PC-3 (cell line): ENCODE data around the gene MVK. TPM values are rescaled to one million over a fixed set of nuclear protein-coding genes. Genes with fewer than 3 reads are reported as not detected.

Experiments used
- ATAC-seq: fragments of 200-7000 bp; cut with Tn5 transposase; 2 replicates; pipeline ENCODE4 v1.9.1; 2020; ENCODE audit warnings: mild to moderate bottlenecking, moderate library complexity
- BruUV-seq: library from RNA; stranded (reverse); fragments of 400-500 nt; replicated peaks from 2 replicates; lab custom pipeline; 2021; lab: Mats Ljungman, UMichigan
- CTCF ChIA-PET: fragments of 300-600 bp; sonication (Branson Sonifier 250); formaldehyde crosslinking; loops from one replicate; lab custom pipeline; 2022; ENCODE audit warnings: antibody characterized with exemption; lab: Charles Lee
- POLR2A ChIA-PET: fragments of 300-600 bp; sonication (Branson Sonifier 250); formaldehyde crosslinking; loops from one replicate; lab custom pipeline; 2022; ENCODE audit warnings: antibody characterized with exemption; ENCODE audit not compliant: unreplicated experiment; lab: Charles Lee
- DNase-seq: peaks from one replicate; pipeline ENCODE4 v3.0.0-alpha.2; 2015
- H2AFZ ChIP-seq: fragments of 300-600 bp; sonication (generic); 2 replicates; pipeline ENCODE4 v1.6.0; 2016; ENCODE audit warnings: antibody characterized with exemption, low read length
- H3F3A ChIP-seq: fragments of 300-600 bp; sonication (generic); one replicate; pipeline ENCODE4 v1.6.0; 2017; ENCODE audit warnings: antibody characterized with exemption, low read length, control low read depth, mild to moderate bottlenecking; ENCODE audit not compliant: unreplicated experiment
- H3K27ac ChIP-seq: fragments of 300-600 bp; sonication (generic); 2 replicates; pipeline ENCODE4 v1.5.1; 2016; ENCODE audit warnings: mild to moderate bottlenecking, low read length
- H3K27me3 ChIP-seq: fragments of 300-600 bp; sonication (generic); 2 replicates; pipeline ENCODE4 v1.6.1; 2016; ENCODE audit warnings: low read length, mixed read lengths
- H3K36me3 ChIP-seq: fragments of 300-600 bp; sonication (generic); 2 replicates; pipeline ENCODE4 v1.6.1; 2016; ENCODE audit warnings: low read depth, mixed run types, low read length, mixed read lengths
- H3K4me1 ChIP-seq: fragments of 300-600 bp; sonication (generic); 2 replicates; pipeline ENCODE4 v1.5.1; 2016; ENCODE audit warnings: low read length; ENCODE audit not compliant: insufficient read depth
- H3K4me2 ChIP-seq: fragments of 300-600 bp; sonication (generic); 2 replicates; pipeline ENCODE4 v1.6.0; 2016; ENCODE audit warnings: low read length
- H3K4me3 ChIP-seq: fragments of 300-600 bp; sonication (generic); 2 replicates; pipeline ENCODE4 v1.5.1; 2016; ENCODE audit warnings: mild to moderate bottlenecking, low read length, mixed read lengths
- H3K79me2 ChIP-seq: fragments of 300-600 bp; sonication (generic); 2 replicates; pipeline ENCODE4 v1.6.1; 2017; ENCODE audit warnings: low read length, mixed read lengths
- H3K9ac ChIP-seq: fragments of 300-600 bp; sonication (generic); 2 replicates; pipeline ENCODE4 v1.6.0; 2016; ENCODE audit warnings: mild to moderate bottlenecking, low read length
- H3K9me2 ChIP-seq: fragments of 300-600 bp; sonication (generic); replicated peaks from 2 replicates; pipeline ENCODE4 v1.6.1; 2016; ENCODE audit warnings: mixed run types, low read length, mixed read lengths
- H3K9me3 ChIP-seq: fragments of 300-600 bp; sonication (generic); 2 replicates; pipeline ENCODE4 v1.6.1; 2016; ENCODE audit warnings: low read length, mixed read lengths
- H4K20me1 ChIP-seq: fragments of 300-600 bp; sonication (generic); 2 replicates; pipeline ENCODE4 v1.6.1; 2016; ENCODE audit warnings: low read length, mixed read lengths
- EZH2 ChIP-seq: fragments of 300-600 bp; sonication (generic); IDR thresholded peaks from one replicate; pipeline ENCODE4 v1.6.1; 2017; ENCODE audit warnings: antibody characterized with exemption, mild to moderate bottlenecking, low read length; ENCODE audit not compliant: unreplicated experiment
- EZH2phosphoT487 ChIP-seq: fragments of 300-600 bp; sonication (generic); IDR thresholded peaks from 2 replicates; pipeline ENCODE4 v1.6.1; 2018; ENCODE audit warnings: mild to moderate bottlenecking, antibody characterized with exemption, low read length, borderline replicate concordance
- intact Hi-C: fragments of 100-400 bp; cut with micrococcal nuclease; formaldehyde crosslinking; loops from 2 replicates; pipeline ENCODE4 v1.9.0; 2023
- total RNA-seq: library from RNA; depleted of rRNA; stranded (reverse); fragments of >200 nt; gene quantifications from 2 replicates; pipeline ENCODE4 v1.2.3, GENCODE V29; 2014
- TF ChIP-seq, protein P1 (sequence below): fragments of 300-600 bp; sonication (generic); conservative IDR thresholded peaks from 2 replicates; pipeline ENCODE4 v1.5.1; 2017; ENCODE audit warnings: antibody characterized with exemption, low read depth, mild to moderate bottlenecking, low read length

Gene MVK
- total RNA-seq, 1 experiment from 2014 or later: 47.8 TPM

DNA sequence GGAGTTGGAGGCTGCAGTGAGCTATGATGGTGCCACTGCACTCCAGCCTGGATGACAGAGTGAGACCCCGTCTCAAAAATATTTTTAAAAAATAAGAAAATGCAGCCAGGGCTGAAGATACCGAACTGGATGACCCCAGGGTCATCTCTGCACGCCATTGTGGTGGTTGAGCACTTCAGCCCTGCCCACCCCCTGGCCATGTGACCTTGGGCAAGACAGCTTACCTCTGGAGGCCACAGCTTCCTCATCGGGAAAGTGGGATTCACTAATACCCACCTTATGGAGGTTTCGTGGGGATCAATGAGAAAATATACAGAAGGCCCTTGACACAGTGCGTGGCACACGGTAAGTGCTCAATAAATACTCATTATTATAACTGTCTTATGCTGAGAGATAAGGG lies 25.5 kb downstream of the MVK start:
- Histone ChIP-seq H3F3A (no peaks in the 10 kb centered on the region), H4K20me1 (no peaks in the 10 kb centered on the region), H3K79me2 (no peaks in the 10 kb centered on the region), H2AFZ (no peak overlapping the region), H3K4me2 (no peak overlapping the region), H3K36me3 (no peaks in the 10 kb centered on the region), H3K27me3 (no peaks in the 10 kb centered on the region), H3K4me1 (no peaks in the 10 kb centered on the region), H3K9ac (no peak overlapping the region), H3K9me2 (no peaks in the 10 kb centered on the region), H3K9me3 (no peaks in the 10 kb centered on the region), H3K4me3 (no peak overlapping the region), H3K27ac (no peak overlapping the region)
- DNase-seq: no peak
- POLR2A ChIA-PET: no interaction called here
- TF ChIP-seq EZH2phosphoT487: no peak
- TF ChIP-seq, protein P1, sequence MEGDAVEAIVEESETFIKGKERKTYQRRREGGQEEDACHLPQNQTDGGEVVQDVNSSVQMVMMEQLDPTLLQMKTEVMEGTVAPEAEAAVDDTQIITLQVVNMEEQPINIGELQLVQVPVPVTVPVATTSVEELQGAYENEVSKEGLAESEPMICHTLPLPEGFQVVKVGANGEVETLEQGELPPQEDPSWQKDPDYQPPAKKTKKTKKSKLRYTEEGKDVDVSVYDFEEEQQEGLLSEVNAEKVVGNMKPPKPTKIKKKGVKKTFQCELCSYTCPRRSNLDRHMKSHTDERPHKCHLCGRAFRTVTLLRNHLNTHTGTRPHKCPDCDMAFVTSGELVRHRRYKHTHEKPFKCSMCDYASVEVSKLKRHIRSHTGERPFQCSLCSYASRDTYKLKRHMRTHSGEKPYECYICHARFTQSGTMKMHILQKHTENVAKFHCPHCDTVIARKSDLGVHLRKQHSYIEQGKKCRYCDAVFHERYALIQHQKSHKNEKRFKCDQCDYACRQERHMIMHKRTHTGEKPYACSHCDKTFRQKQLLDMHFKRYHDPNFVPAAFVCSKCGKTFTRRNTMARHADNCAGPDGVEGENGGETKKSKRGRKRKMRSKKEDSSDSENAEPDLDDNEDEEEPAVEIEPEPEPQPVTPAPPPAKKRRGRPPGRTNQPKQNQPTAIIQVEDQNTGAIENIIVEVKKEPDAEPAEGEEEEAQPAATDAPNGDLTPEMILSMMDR: no peak
- TF ChIP-seq EZH2: no peak
- no peak for ATAC-seq
- intact Hi-C loops: no loop called here
- BruUV-seq: no TSS peak
- CTCF ChIA-PET: interaction anchor here (1.4 kb wide), 1 partner anchor 176 kb away, joined by 4 read pairs; no protein-coding TSS in a partner anchor

DNA sequence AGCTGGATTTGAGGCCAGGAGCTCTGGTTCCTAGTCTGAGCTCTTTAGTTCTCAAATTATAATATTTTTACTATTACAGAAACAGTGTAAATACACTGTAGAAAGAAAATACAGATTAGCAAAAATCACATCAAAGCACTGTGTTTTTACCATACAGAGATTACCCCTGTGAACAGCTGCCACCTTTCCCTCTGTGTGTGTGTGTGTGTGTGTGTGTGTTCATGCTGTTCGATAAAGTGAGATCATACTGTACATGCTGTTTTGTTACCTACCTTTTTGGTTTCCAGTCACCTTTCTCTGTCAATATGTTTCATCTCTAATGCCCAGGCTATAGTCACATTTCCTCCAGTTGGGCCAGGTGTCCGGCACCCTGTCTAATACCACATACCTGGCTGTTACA lies 26.9 kb downstream of the MVK start:
- H3K27ac ChIP-seq: no peak overlapping the region
- H3K79me2 ChIP-seq: no peaks in the 10 kb centered on the region
- CTCF ChIA-PET: interaction anchor here (1.4 kb wide), 1 partner anchor 175 kb away, joined by 4 read pairs; no protein-coding TSS in a partner anchor
- H3K4me2 ChIP-seq: no peak overlapping the region
- no peak overlapping the region for H2AFZ ChIP-seq
- no peaks in the 10 kb centered on the region for H3F3A ChIP-seq
- H3K9me3 ChIP-seq: no peaks in the 10 kb centered on the region
- H3K9me2 ChIP-seq: no peaks in the 10 kb centered on the region
- intact Hi-C loops: no loop called here
- no TSS peak for BruUV-seq
- no peaks in the 10 kb centered on the region for H3K36me3 ChIP-seq
- TF ChIP-seq EZH2phosphoT487 (no peak), EZH2 (no peak)
- TF ChIP-seq, protein P1: no peak
- H3K9ac ChIP-seq: no peak overlapping the region
- DNase-seq: no peak
- no peak for ATAC-seq
- no peaks in the 10 kb centered on the region for H3K4me1 ChIP-seq
- POLR2A ChIA-PET: no interaction called here
- H3K27me3 ChIP-seq: no peaks in the 10 kb centered on the region
- no peaks in the 10 kb centered on the region for H4K20me1 ChIP-seq
- no peak overlapping the region for H3K4me3 ChIP-seq

DNA sequence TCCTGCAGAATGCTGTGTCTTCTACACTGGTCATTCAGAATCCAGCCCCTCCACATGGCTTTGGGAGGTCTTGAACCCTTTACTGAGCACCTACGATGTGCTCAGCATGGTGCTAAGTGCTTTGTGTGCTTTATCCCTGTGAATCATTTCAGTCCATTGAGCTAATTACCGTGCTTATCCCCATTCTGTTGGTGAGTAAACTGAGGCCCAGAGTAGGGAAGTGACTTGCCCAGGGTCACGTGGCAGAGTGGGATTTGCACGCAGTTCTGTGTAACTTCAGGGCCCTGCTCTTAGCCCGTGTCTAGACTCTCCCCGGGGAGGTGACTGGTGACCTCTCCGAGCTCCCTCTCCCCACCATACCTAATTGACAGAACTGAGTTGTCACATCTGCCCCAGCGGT lies 27.4 kb downstream of the MVK start:
- TF ChIP-seq, protein P1: no peak
- TF ChIP-seq EZH2phosphoT487 (no peak), EZH2 (no peak)
- ChIA-PET CTCF (no interaction called here), POLR2A (no interaction called here)
- H3K79me2 ChIP-seq: no peaks in the 10 kb centered on the region
- BruUV-seq: no TSS peak
- no peaks in the 10 kb centered on the region for H3K36me3 ChIP-seq
- H3K27me3 ChIP-seq: no peaks in the 10 kb centered on the region
- no peaks in the 10 kb centered on the region for H3F3A ChIP-seq
- DNase-seq (no peak), ATAC-seq (no peak)
- H3K9me3 ChIP-seq: no peaks in the 10 kb centered on the region
- no peaks in the 10 kb centered on the region for H4K20me1 ChIP-seq
- intact Hi-C loops: no loop called here
- H3K4me3 ChIP-seq: no peak overlapping the region
- no peak overlapping the region for H3K27ac ChIP-seq
- no peak overlapping the region for H3K4me2 ChIP-seq
- H3K4me1 ChIP-seq: no peaks in the 10 kb centered on the region
- no peaks in the 10 kb centered on the region for H3K9me2 ChIP-seq
- H3K9ac ChIP-seq: no peak overlapping the region
- H2AFZ ChIP-seq: no peak overlapping the region
